Mesothelial cell of epicardium (in vitro differentiated cells): Measurements from ENCODE around the gene USP21. TPM values are rescaled to one million over a fixed set of nuclear protein-coding genes. Genes with fewer than 3 reads are reported as not detected.

Experiments used
- DNase-seq, 2 experiments: peaks; one replicate each; pipeline ENCODE4 v3.0.0; 2021; ENCODE audit warnings: low spot score in 2 of 2; ENCODE audit not compliant: unreplicated experiment in 2 of 2
- H3K27ac Mint-ChIP-seq: 2 replicates; pipeline ENCODE4 v1.8.0; 2021; ENCODE audit warnings: mixed read lengths
- H3K27me3 Mint-ChIP-seq: 2 replicates; pipeline ENCODE4 v1.8.0; 2021; ENCODE audit warnings: low read depth, mixed read lengths
- H3K36me3 Mint-ChIP-seq: 2 replicates; pipeline ENCODE4 v1.8.0; 2021; ENCODE audit warnings: mixed read lengths
- H3K4me1 Mint-ChIP-seq: 2 replicates; pipeline ENCODE4 v1.8.0; 2021; ENCODE audit warnings: mixed read lengths
- H3K4me3 Mint-ChIP-seq: 2 replicates; pipeline ENCODE4 v1.8.0; 2021; ENCODE audit warnings: mild to moderate bottlenecking, moderate library complexity, mixed read lengths
- H3K9me3 Mint-ChIP-seq: 2 replicates; pipeline ENCODE4 v1.8.0; 2021; ENCODE audit warnings: mixed read lengths
- CTCF ChIP-seq: fragments of 200-600 bp; sonication (generic); IDR thresholded peaks from one replicate; pipeline ENCODE4 v1.5.0; 2021; ENCODE audit warnings: antibody characterized with exemption; ENCODE audit not compliant: unreplicated experiment
- total RNA-seq: library from RNA; stranded (reverse); gene quantifications from 3 replicates; pipeline ENCODE4 v1.2.1, GENCODE V29; 2021

The USP21 gene
- total RNA-seq, 1 donor from 2014 or later, result 42.6 TPM

DNA sequence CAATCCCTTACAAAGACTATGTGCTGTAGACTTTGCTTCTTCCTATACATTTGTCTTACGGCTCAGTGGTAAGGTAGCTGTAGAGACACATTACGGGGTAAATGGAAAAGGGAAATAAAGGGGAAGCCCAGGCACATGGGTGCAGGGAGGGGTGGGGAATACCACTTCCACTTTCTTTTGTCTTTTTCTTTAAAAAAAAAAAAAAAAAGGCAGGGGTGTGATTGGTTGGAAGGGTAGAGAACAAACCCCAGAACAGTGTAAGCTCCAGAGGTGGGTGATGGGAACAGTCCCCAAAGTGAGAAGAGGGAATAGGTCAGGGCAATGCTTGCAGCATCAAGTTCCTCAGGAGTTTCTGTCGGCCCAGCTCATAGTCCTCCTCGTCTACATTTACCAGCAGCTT lies 37.5 kb upstream of the USP21 start:
- Mint-ChIP-seq H3K4me3 (no peak overlapping the region), H3K4me1 (peaks cover 25% of the 10 kb centered on the region), H3K9me3 (no peaks in the 10 kb centered on the region), H3K27me3 (no peaks in the 10 kb centered on the region), H3K36me3 (peaks cover 27% of the 10 kb centered on the region), H3K27ac (no peak overlapping the region)
- DNase-seq, result no peak
- no peak for TF ChIP-seq CTCF

DNA sequence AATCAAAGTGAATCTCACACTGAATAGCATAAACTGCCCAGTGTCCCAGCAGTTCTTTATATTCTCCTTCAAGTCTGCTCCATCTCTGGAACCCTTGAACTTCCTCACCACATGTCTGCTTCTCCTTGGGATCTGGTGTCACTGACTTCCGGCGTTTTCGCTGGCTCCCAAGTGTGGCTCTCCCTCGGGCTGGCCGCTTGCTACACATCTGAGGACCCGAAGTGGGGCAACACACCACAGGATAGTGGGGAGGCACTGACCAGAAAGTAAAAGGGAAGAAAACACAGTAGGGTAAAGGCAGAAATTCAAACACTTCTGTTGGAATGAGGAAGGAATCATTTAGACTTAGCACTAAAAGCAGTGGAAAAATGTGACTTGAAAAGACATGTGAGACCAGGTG lies 36.3 kb upstream of the USP21 start:
- DNase-seq, result no peak
- Mint-ChIP-seq H3K36me3 (peaks cover 32% of the 10 kb centered on the region), H3K9me3 (no peaks in the 10 kb centered on the region), H3K27ac (no peak overlapping the region), H3K4me1 (peaks cover 30% of the 10 kb centered on the region), H3K27me3 (no peaks in the 10 kb centered on the region), H3K4me3 (no peak overlapping the region)
- TF ChIP-seq CTCF, result no peak

DNA sequence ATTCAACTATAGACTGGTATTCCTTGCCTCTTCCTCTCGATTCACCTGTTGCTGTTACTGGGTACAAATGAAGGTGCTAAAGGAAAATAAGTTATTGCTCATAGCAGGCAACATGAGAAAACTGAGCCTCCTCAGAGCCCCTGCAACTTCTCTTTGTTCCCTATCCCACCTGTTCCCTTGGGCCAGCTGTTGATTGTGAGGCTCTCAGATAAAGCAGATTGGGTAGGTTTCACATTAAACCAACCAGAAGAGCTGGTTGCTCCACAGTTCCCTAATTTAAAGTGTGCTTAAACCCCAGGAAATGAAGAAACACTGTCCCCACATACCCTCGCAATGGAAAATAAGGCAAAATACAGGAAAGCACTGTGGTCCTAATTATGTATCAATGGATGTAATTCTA lies 31.7 kb upstream of the USP21 start:
- no peak for DNase-seq
- Mint-ChIP-seq H3K36me3 (peaks cover 30% of the 10 kb centered on the region), H3K27ac (no peak overlapping the region), H3K9me3 (no peaks in the 10 kb centered on the region), H3K27me3 (no peaks in the 10 kb centered on the region), H3K4me3 (no peak overlapping the region), H3K4me1 (peaks cover 36% of the 10 kb centered on the region)
- TF ChIP-seq CTCF, result no peak

GRCh38 chr1:161128591-161129420 lies 30.5 kb upstream of the USP21 start:
- DNase-seq, result no peak
- no peak for TF ChIP-seq CTCF
- H3K36me3 Mint-ChIP-seq, result peaks cover 25% of the 10 kb centered on the region
- H3K27ac Mint-ChIP-seq, result no peak overlapping the region
- no peak overlapping the region for H3K4me3 Mint-ChIP-seq
- H3K27me3 Mint-ChIP-seq, result no peaks in the 10 kb centered on the region
- no peaks in the 10 kb centered on the region for H3K9me3 Mint-ChIP-seq
- H3K4me1 Mint-ChIP-seq, result peaks cover 36% of the 10 kb centered on the region

- Mint-ChIP-seq H3K9me3 (no peaks in the 10 kb centered on the region), H3K27ac (peak overlapping the region; percentile 89), H3K36me3 (peaks cover 23% of the 10 kb centered on the region), H3K4me3 (no peak overlapping the region), H3K27me3 (no peaks in the 10 kb centered on the region), H3K4me1 (peaks cover 36% of the 10 kb centered on the region)
- no peak for DNase-seq
- no peak for TF ChIP-seq CTCF
Observed at GRCh38 chr1:161130266-161130665, 29.0 kb upstream of the USP21 start.
